Anterior cingulate cortex (tissue), 58 donors: ENCODE measurements around the gene OXTR.

Experiments used
- DNase-seq, 58 donors: peaks; one replicate each; lab custom pipeline; 2025; lab: John Stamatoyannopoulos, UW

Gene OXTR

GRCh38 chr3:8769088-8769822, at the start of gene OXTR:
OXTR (minus strand) TSS chr3:8769613; CDS start chr3:8768187, 1,426 bp downstream.
- peak in 53 of 58 donors; percentile 11 to 79 (median 49) for DNase-seq

DNA sequence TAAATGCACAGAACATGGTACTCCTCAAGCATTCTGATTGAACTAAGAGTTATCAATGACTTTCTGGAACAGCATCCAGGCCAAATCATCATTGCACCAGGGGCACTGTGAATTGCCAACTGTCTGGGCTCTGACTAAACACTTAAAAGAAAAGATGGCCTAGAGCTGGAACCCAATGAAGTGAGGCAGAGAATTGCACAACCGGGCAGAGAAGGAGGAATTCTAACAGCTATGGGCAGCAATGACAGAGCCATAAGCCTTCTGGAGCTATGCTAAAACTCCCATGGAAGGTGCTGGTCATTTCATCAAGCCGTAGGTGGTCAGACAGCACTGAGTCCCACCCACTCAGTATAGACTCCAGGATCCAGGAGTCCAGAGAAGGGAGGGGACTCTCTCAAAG, 48.1 kb upstream of the OXTR start:
- DNase-seq, result no peak

DNA sequence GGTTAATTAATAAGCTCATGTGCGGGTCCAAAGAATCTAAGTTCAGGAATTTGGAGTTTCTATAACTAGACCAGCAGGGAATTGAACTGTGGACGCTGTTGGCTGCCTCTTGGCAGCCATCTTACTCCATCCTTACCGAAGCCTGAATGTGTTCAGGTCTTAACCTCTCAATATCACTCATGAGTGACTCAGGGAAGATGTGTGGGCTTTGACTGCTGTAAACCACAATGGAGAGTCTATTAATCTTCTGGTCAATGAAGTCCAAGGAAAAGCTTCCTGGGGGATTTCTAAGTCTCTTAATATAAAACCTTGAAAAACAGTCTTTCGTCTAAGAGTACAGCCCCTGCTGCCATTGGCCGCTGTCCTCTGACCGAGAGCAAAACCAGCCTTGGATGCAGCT, 46.7 kb upstream of the OXTR start:
- no peak for DNase-seq

DNA sequence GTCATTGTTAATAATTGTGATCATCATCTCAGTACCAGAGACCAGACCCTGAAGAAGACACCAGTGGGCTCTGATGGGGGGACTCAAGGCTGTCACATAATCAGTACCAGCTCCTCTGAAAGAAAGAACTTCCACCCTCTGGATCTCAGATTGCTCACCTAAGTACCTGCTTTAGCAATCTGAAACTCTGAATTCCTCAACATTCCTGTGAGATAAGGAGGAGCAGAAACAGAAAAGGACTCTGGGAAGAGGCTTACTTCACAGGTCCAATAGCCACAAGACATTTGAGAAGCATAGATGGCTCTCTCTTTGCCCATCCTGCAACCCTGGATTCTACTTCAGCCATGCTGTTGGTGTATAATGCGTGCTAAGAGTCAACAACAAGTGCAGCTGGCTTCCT, 44.0 kb upstream of the OXTR start:
- DNase-seq, result no peak

DNA sequence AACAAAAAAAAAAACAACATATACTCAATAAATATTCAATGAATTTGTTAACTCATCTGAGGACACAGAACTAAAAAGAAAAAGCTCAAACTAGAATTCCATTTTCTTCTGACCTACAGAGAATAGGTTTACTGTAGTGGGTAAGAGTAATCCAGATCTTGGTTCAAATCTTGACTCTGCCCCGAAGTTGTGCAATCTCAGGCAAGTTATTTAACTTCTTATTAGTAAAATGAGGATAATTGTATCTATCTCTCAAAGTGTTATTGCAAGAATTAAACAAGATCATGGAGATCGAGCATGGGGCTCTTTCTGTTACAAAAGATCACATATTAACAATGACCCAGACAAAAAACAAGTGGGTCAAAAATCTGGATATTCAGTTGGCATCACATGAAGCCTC, 41.1 kb upstream of the OXTR start:
- no peak for DNase-seq

DNA sequence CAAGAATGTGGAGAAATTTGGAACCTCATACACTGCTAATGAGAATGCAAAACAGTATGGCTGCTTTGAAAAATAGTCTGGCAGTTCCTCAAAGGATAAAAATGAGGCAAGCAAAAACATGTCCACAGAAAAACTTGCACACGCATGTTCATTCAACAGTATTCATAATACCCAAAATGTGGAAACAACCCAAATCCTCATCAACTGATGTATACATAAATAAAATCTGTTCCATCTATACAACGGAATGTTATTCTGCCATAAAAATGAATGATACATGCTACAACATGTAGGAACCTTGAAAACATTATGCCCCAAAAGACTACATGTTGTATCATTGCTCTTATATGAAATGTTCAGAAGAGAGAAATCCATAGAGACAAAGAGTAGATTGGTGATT, 36.4 kb upstream of the OXTR start:
- DNase-seq, result no peak

DNA sequence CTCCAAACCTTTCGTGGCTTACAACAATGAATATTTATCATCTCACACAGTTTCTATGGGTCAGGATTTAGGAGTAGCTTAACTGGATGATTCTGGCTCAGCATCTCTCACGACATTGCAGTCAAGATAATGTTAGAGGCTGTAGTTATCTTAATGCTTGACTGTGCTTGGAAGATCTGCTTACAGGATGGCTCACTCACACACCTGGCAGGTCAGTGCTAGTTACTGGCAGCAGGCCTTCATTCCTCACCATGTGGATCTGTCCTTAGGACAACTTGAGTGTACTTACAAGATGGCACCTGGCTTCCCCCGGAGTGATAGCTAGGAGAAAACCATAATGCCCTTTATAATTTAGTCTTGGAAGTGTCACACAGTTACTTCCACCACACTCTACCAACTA, 32.8 kb upstream of the OXTR start:
- DNase-seq, result no peak

DNA sequence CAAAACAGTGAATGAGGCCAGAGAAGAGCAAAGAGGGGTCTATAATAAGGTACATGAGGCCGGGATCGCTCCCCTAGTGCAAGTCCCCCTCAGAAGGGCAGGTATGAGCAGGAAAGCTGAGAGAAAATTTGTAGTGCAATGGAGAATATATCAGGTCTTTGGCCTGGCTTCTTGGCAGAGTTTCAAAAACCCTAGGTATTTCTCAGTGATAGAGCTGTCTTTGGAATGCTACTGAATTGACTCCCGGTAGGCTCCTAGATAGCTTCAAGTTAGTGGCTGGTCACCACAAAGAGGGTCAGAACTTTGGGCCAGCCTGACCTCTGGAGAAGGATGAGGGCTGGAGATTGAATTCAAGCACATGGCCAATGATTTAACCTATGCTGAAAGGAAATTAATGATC, 30.6 kb upstream of the OXTR start:
- DNase-seq, result no peak

DNA sequence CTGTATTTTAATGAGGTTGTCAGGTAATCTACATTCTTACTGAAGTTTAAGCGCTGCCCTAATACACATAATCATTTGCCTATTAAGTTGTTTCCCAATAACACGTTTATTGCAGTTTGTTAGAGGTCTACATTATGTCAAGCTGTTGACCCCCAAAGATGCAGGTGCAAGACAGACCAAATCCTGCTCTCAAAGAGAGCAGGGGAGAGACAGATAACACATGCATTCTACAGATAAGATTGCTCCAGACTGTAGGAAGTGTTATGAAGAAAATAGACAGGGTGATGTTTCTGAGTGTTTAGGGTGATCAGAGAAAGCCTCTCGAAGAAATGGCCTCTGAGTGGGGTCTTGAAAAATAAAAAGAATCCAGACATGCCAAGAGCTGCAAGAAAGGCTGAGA, 24.8 kb upstream of the OXTR start:
- no peak for DNase-seq

- no peak for DNase-seq
Observed at GRCh38 chr3:8793242-8793641, 23.8 kb upstream of the OXTR start.

DNA sequence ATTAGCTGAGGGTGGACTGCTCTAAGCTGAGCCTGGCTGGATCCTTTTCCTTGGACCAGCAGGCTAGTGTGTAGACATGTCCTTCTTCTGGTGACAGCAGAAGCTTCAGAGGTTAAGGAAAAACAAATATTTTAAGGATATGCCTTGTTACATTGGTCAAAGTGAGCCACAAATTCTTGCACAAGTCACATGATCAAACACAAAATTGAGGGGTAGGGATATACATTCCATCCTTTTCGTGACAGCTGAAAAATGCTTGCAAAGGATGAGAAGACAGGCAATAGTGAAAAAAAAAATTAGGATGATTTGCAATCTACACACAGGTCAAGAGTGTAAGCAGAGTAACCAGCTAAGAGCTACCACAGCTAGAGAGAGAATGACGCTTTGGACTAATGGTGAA, 21.1 kb upstream of the OXTR start:
- no peak for DNase-seq

DNA sequence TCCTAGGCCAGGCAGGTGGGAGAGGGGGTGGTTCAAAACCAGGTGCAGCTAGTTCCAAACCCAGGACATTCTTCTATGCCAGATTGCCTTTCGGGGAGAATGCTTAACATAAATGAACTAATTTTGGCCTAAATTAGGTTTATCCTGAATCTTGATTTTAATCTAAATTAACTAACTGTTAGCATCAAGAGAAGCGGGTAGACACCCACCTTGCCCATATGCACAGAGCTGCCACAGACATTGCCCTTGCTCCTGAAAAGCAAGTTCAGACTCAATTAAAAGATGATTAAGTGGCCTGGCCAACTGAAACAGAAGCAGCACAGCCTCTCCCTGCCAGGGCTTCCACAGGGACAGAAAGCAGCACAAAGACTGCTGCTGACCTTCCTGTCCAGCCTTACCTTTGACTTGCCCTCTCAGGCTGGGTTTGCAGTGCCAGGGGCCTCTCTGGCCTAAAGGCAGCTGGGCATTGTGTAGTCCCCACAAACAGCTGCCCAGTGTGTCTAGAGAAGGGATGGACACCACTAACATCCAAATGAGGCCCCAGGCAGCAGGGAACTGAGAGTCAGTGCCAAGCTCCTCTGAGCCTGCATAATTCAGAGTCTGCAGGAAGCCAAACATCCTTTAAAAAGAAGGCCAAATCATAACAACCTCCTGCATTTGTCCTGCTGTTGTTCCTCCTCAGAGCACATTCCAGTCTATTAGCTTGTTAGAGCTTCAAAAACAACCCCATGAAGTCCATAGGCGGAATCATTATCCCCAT, 15.4 kb upstream of the OXTR start:
- peak in 22 of 58 donors; percentile 11 to 62 (median 27) for DNase-seq

DNA sequence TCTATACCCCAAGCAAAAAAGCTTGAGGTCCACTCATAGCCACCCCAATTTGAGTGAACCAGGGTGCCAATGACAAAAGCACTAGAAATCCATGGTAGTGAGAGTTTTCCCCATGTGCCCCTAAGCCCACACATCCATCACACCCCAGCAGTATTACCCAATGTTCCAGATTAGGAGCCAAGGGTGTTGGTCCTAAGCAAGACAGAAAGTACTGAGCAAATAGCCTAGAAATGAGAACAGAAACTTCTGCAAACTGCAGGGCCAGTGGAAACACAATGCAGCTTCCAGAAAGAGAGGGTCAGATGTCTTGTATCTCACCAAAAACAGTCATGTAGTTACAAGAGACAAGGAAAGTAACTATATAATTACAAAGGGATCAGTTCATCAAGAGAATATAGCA, 10.9 kb upstream of the OXTR start:
- no peak for DNase-seq

GRCh38 chr3:8778475-8778874, 9.1 kb upstream of the OXTR start:
- DNase-seq, result no peak

- DNase-seq, result no peak
Observed at GRCh38 chr3:8777978-8778267, 8.5 kb upstream of the OXTR start.

GRCh38 chr3:8777201-8777977, 8.0 kb upstream of the OXTR start:
- DNase-seq, result no peak

DNA sequence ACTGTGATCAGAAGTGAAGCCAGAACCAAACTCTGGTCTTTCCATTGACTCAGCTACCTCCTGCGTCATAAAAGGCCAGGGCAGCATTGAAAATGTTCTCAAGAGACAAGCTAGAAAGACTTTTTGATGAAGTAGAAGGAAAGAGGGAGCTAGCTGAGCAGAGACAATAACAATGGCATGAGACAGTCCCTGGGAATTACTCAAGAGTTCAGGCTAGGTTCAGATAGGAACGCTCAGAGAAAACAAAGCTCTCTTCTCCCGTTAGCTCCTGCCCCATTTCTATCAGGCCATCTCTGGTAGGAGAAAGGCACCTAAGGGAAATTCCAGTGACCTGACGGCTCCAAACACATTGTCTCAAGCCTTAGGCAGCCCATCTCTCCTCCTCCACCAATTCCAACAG, 7.0 kb upstream of the OXTR start:
- DNase-seq, result no peak

DNA sequence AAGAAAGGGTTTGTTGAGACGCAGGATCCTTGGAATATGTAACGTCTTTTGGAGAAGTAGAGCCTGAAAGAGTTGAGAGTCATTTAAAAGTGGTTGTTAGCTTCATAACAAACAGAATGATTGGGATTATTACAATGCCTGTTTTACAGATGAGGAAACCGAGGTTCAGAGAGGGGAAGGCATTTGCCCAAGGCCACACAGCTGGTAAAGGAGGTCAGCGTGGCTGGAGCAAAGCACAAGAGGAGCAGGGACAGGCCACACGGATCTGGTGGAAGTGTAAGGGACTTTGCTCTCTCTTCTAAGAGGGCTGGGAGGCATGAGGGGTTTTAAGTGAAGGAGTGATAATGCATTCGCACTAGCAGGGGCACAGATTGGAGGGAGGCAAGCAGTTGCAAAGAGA, 6.2 kb upstream of the OXTR start:
- no peak for DNase-seq

- DNase-seq, result no peak
Observed at GRCh38 chr3:8775181-8775580, 5.8 kb upstream of the OXTR start.

DNA sequence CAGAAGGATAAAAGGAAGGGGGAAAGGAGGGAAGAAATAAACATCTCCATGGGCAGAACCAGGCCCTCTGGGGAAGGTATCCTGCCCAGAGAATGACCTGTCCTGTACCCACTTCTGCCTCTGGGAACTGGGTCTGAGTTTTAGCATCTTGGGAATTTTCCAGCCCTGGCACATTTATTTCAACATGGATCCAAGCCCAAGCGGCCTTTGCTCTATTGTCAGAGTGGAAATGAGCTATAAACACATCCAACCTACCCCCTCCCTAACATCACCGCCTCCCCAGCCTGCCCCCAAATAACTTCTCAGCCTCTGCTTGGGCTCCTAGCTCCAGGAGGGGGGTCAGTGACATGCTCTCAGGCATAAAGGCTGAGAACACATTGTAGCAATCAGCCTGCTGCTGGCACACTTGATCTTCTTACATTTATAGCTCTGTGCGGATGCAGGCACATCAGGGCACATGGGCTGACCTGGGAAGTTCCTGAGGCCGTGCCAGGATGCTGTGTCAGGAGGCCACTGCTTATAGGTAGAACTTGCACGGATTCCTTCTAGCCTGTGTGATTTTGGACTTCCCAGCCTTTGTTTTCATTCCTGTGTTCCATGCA, 4.6 kb upstream of the OXTR start:
- DNase-seq, result peak in 18 of 58 donors; percentile 7 to 67 (median 22)
